ENCODE measurements around the gene AHCY. TPM values are rescaled to one million over a fixed set of nuclear protein-coding genes. Genes with fewer than 3 reads are reported as not detected.
"Not testable (repeated sequence)": the region's sequence is repeated elsewhere in the genome, so short reads cannot be mapped to it uniquely, and the experiment has no call there.

The AHCY gene
- total and polyA plus RNA-seq, 11 donors, result 48.3 to 132 (median 59.1) TPM

DNA sequence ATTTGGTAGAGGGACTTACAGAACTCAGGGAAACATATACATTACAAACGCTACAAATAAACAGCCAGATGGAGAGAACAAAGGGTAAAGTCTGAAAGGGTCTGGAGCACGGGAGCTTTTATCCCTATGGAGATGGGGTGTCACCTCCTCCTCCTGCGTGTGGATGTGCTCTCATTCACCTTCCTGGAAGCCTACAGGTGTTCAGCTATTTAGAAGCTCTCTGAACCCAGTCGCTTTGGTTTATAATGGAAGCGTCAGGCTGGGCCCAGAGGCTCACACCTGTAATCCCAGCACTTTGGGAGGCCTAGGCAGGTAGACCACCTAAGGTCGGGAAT lies 42.2 kb upstream of the AHCY start:
- Histone ChIP-seq H3K4me1 (no peaks in the 10 kb centered on the region), H3K36me3 (no peaks in the 10 kb centered on the region), H3K27ac (no peak overlapping the region), H3K27me3 (no peaks in the 10 kb centered on the region), H3K4me3 (no peak overlapping the region), H3K9me3 (no peaks in the 10 kb centered on the region)
- ATAC-seq (no peak), DNase-seq (no peak)
- intact Hi-C loops (cut with DNase I), result no loop called here
- 92 to 93% (median 92%) methylated on average over 6 of the region's 6 CpGs for WGBS, 4 donors
- TF ChIP-seq, protein P1, sequence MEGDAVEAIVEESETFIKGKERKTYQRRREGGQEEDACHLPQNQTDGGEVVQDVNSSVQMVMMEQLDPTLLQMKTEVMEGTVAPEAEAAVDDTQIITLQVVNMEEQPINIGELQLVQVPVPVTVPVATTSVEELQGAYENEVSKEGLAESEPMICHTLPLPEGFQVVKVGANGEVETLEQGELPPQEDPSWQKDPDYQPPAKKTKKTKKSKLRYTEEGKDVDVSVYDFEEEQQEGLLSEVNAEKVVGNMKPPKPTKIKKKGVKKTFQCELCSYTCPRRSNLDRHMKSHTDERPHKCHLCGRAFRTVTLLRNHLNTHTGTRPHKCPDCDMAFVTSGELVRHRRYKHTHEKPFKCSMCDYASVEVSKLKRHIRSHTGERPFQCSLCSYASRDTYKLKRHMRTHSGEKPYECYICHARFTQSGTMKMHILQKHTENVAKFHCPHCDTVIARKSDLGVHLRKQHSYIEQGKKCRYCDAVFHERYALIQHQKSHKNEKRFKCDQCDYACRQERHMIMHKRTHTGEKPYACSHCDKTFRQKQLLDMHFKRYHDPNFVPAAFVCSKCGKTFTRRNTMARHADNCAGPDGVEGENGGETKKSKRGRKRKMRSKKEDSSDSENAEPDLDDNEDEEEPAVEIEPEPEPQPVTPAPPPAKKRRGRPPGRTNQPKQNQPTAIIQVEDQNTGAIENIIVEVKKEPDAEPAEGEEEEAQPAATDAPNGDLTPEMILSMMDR (IDR thresholded peaks at IDR 0.05), result no peak
- TF ChIP-seq POLR2A (IDR thresholded peaks at IDR 0.05), result no peak

DNA sequence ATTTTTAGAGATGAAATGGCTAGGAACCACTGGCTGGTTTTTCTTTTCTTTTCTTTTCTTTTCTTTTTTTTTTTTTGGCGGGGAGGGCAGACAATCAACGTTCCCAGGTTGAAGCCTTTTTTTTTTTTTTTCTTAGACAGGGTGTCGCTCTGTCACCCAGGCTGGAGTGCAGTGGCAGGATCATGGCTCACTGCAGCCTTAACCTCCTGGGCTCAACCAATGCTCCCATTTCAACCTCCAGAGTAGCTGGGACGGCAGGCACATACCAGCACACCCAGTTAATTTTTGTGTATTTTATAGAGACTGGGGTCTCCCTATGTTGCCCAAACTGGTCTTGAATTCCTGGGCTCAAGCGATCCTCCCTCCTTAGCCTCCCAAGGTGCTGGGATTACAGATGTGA lies 41.1 kb upstream of the AHCY start:
- intact Hi-C loops (cut with DNase I), result no loop called here
- no peaks in the 10 kb centered on the region for H3K9me3 ChIP-seq
- no peak for DNase-seq
- H3K27ac ChIP-seq, result no peak overlapping the region
- ATAC-seq, result no peak
- H3K4me3 ChIP-seq, result no peak overlapping the region
- H3K36me3 ChIP-seq, result no peaks in the 10 kb centered on the region
- no peaks in the 10 kb centered on the region for H3K4me1 ChIP-seq
- no peaks in the 10 kb centered on the region for H3K27me3 ChIP-seq
- TF ChIP-seq POLR2A (IDR thresholded peaks at IDR 0.05), result no peak
- TF ChIP-seq, protein P1 (IDR thresholded peaks at IDR 0.05), result no peak
- WGBS, 4 donors, result 86 to 92% (median 89%) methylated on average over 5 of the region's 5 CpGs

DNA sequence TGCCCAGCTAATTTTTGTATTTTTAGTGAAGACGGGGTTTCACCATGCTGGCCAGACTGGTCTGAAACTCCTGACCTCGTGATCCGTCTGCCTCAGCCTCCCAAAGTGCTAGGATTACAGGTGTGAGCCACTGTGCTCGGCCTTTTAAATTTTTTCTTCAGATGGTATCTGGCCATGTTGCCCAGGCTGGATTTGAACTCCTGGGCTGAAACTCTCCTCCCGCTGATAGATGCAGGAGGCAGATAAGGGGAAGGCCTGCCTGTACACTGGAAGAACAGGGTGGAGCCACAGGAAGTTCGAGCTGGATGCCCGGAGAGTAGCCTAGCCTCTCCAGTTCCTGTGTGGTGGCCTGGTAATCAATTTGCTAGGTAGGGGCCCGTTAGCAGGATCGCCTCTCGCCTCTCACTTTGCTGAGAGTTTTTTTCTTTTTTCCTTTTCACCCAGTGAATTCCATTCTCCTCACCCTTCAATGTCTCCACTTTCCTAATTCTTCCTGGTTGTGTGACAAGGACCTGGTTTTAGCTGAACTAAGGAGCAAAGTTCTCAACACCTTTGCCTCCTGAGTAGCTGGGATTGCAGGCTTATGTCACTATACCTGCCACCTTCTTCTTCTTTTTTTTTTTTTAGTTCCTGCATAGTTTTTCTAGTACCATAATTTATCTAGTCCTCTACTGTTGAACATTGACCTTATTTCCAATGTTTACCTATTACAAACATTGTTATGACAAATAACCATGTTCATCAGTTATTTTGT lies 40.5 kb upstream of the AHCY start:
- ATAC-seq, result no peak
- TF ChIP-seq, protein P1 (IDR thresholded peaks at IDR 0.05), result no peak
- no peak for TF ChIP-seq POLR2A (IDR thresholded peaks at IDR 0.05)

GRCh38 chr20:34341199-34341598 lies 38.0 kb upstream of the AHCY start:
- DNase-seq; H3K4me1 ChIP-seq; H3K9me3 ChIP-seq; H3K27me3 ChIP-seq; intact Hi-C loops (cut with DNase I); H3K27ac ChIP-seq; ATAC-seq; H3K4me3 ChIP-seq; H3K36me3 ChIP-seq: not testable (repeated sequence)
- 92 to 99% (median 96%) methylated on average over 9 of the region's 9 CpGs for WGBS, 4 donors

More for the DNA sequence above, 40.5 kb upstream of the AHCY start:
- Histone ChIP-seq H3K4me3 (no peak overlapping the region), H3K4me1 (no peaks in the 10 kb centered on the region), H3K27me3 (no peaks in the 10 kb centered on the region), H3K9me3 (no peaks in the 10 kb centered on the region), H3K27ac (no peak overlapping the region), H3K36me3 (no peaks in the 10 kb centered on the region)
- WGBS, 4 donors, result 77 to 85% (median 79%) methylated on average over 10 of the region's 10 CpGs
- DNase-seq, result no peak
- intact Hi-C loops (cut with DNase I), result no loop called here

DNA sequence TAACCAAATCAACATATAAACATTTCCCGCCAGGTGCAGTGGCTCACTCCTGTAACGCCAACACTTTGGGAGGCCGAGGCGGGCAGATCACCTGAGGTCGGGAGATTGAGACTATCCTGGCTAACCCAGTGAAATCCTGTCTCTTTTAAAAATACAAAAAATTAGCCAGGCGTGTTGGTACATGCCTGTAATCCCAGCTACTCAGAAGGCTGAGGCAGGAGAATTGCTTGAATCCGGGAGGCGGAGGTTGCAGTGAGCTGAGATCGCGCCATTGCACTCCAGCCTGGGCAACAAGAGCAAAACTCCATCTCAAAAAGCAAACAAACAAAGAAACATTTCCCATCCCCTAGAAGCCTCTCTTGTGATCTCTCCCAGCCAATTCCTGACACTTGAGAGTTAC lies 37.6 kb upstream of the AHCY start:
- DNase-seq; H3K27me3 ChIP-seq; H3K4me3 ChIP-seq; intact Hi-C loops (cut with DNase I); H3K4me1 ChIP-seq; H3K27ac ChIP-seq; ATAC-seq; H3K9me3 ChIP-seq; H3K36me3 ChIP-seq: not testable (repeated sequence)
- 91 to 97% (median 94%) methylated on average over 10 of the region's 10 CpGs for WGBS, 4 donors

Data from heart left ventricle (tissue), 16 donors.